Muscle layer of duodenum (tissue), 2 donors: Measurements from ENCODE around the gene COL6A1.

Experiments
- H3K27ac ChIP-seq: one replicate; pipeline ENCODE4 v1.7.0; 2013; ENCODE audit warnings: mild to moderate bottlenecking, low read length
- H3K27me3 ChIP-seq: one replicate; pipeline ENCODE4 v1.7.0; 2013; ENCODE audit warnings: low read depth, mild to moderate bottlenecking, control low read depth, low read length
- H3K36me3 ChIP-seq, 2 donors: one replicate each; pipeline ENCODE4 v1.7.0; 2013; ENCODE audit warnings: low read length in 2 of 2, control low read depth in 1 of 2, mild to moderate bottlenecking in 1 of 2; ENCODE audit not compliant: insufficient read depth in 2 of 2, control insufficient read depth in 1 of 2
- H3K4me1 ChIP-seq, 2 donors: one replicate each; pipeline ENCODE4 v1.7.0; 2013; ENCODE audit warnings: low read length in 2 of 2, mild to moderate bottlenecking in 2 of 2, control low read depth in 1 of 2, moderate library complexity in 1 of 2; ENCODE audit not compliant: insufficient read depth in 2 of 2, control insufficient read depth in 1 of 2
- H3K4me3 ChIP-seq, 2 donors: one replicate each; pipeline ENCODE4 v1.7.0; 2013; ENCODE audit warnings: low read length in 2 of 2, low read depth in 1 of 2, mild to moderate bottlenecking in 1 of 2
- H3K9me3 ChIP-seq, 2 donors: one replicate each; pipeline ENCODE4 v1.7.0; 2013; ENCODE audit warnings: low read length in 2 of 2, control low read depth in 1 of 2, mild to moderate bottlenecking in 1 of 2; ENCODE audit not compliant: control insufficient read depth in 1 of 2
- donor health status: healthy.

The COL6A1 gene

GRCh38 chr21:46020581-46020980 lies 39.0 kb downstream of the COL6A1 start:
- no peaks in the 10 kb centered on the region for H3K9me3 ChIP-seq
- no peak overlapping the region for H3K27ac ChIP-seq
- no peaks in the 10 kb centered on the region for H3K36me3 ChIP-seq
- H3K4me3 ChIP-seq, result no peak overlapping the region
- no peaks in the 10 kb centered on the region for H3K27me3 ChIP-seq
- H3K4me1 ChIP-seq, result peaks cover 8 to 15% of the 10 kb centered on the region in 2 donors

GRCh38 chr21:46021398-46021797 lies 39.8 kb downstream of the COL6A1 start:
- no peak overlapping the region for H3K4me3 ChIP-seq
- no peaks in the 10 kb centered on the region for H3K9me3 ChIP-seq
- H3K27me3 ChIP-seq, result no peaks in the 10 kb centered on the region
- peaks cover 11 to 15% of the 10 kb centered on the region in 2 donors for H3K4me1 ChIP-seq
- H3K36me3 ChIP-seq, result no peaks in the 10 kb centered on the region
- peak overlapping the region; percentile 80 for H3K27ac ChIP-seq

GRCh38 chr21:46021978-46022544 lies 40.5 kb downstream of the COL6A1 start:
- Histone ChIP-seq H3K36me3 (no peaks in the 10 kb centered on the region), H3K4me1 (peaks cover 11 to 15% of the 10 kb centered on the region in 2 donors), H3K27me3 (no peaks in the 10 kb centered on the region), H3K4me3 (peak overlapping the region in 1 of 2 donors; percentile 45), H3K9me3 (no peaks in the 10 kb centered on the region), H3K27ac (peak overlapping the region; percentile 80)

- no peaks in the 10 kb centered on the region for H3K9me3 ChIP-seq
- H3K4me3 ChIP-seq, result peak overlapping the region in 1 of 2 donors; percentile 45
- H3K4me1 ChIP-seq, result peaks cover 11 to 23% of the 10 kb centered on the region in 2 donors
- no peaks in the 10 kb centered on the region for H3K27me3 ChIP-seq
- H3K36me3 ChIP-seq, result no peaks in the 10 kb centered on the region
- peak overlapping the region; percentile 80 for H3K27ac ChIP-seq
These were observed 41.3 kb downstream of the COL6A1 start for GRCh38 chr21:46022551-46023525.

GRCh38 chr21:46023555-46023954 lies 42.0 kb downstream of the COL6A1 start:
- peaks cover 11 to 23% of the 10 kb centered on the region in 2 donors for H3K4me1 ChIP-seq
- H3K27ac ChIP-seq, result no peak overlapping the region
- H3K4me3 ChIP-seq, result no peak overlapping the region
- no peaks in the 10 kb centered on the region for H3K9me3 ChIP-seq
- no peaks in the 10 kb centered on the region for H3K27me3 ChIP-seq
- H3K36me3 ChIP-seq, result no peaks in the 10 kb centered on the region

- no peak overlapping the region for H3K4me3 ChIP-seq
- no peaks in the 10 kb centered on the region for H3K36me3 ChIP-seq
- H3K9me3 ChIP-seq, result no peaks in the 10 kb centered on the region
- H3K4me1 ChIP-seq, result peaks cover 11 to 23% of the 10 kb centered on the region in 2 donors
- no peaks in the 10 kb centered on the region for H3K27me3 ChIP-seq
- H3K27ac ChIP-seq, result peak overlapping the region; percentile 70
These were observed 42.6 kb downstream of the COL6A1 start for GRCh38 chr21:46024141-46024540.

- Histone ChIP-seq H3K27ac (peak overlapping the region; percentile 70), H3K4me3 (no peak overlapping the region), H3K36me3 (no peaks in the 10 kb centered on the region), H3K4me1 (peaks cover 11 to 23% of the 10 kb centered on the region in 2 donors), H3K27me3 (no peaks in the 10 kb centered on the region), H3K9me3 (peaks cover 0 to 2% of the 10 kb centered on the region in 2 donors)
These were observed 43.7 kb downstream of the COL6A1 start for GRCh38 chr21:46025113-46025770.

GRCh38 chr21:46027851-46028493 lies 46.4 kb downstream of the COL6A1 start:
- H3K27ac ChIP-seq, result peak overlapping the region; percentile 71
- peaks cover 0 to 2% of the 10 kb centered on the region in 2 donors for H3K9me3 ChIP-seq
- peaks cover 7 to 17% of the 10 kb centered on the region in 2 donors for H3K4me1 ChIP-seq
- H3K27me3 ChIP-seq, result no peaks in the 10 kb centered on the region
- H3K4me3 ChIP-seq, result no peak overlapping the region
- H3K36me3 ChIP-seq, result no peaks in the 10 kb centered on the region

GRCh38 chr21:46028573-46029091 lies 47.1 kb downstream of the COL6A1 start:
- Histone ChIP-seq H3K4me3 (peak overlapping the region in 1 of 2 donors; percentile 6), H3K4me1 (peaks cover 7 to 11% of the 10 kb centered on the region in 2 donors), H3K9me3 (peaks cover 0 to 2% of the 10 kb centered on the region in 2 donors), H3K27me3 (no peaks in the 10 kb centered on the region), H3K27ac (peak overlapping the region; percentile 71), H3K36me3 (no peaks in the 10 kb centered on the region)

- peaks cover 7 to 8% of the 10 kb centered on the region in 2 donors for H3K4me1 ChIP-seq
- no peaks in the 10 kb centered on the region for H3K27me3 ChIP-seq
- H3K36me3 ChIP-seq, result no peaks in the 10 kb centered on the region
- peak overlapping the region; percentile 71 for H3K27ac ChIP-seq
- peak overlapping the region in 1 of 2 donors; percentile 6 for H3K4me3 ChIP-seq
- peaks cover 0 to 2% of the 10 kb centered on the region in 2 donors for H3K9me3 ChIP-seq
These were observed 47.8 kb downstream of the COL6A1 start for GRCh38 chr21:46029186-46029924.
